Calu3 (cell line): ENCODE measurements around the gene PLPP3. TPM values are rescaled to one million over a fixed set of nuclear protein-coding genes. Genes with fewer than 3 reads are reported as not detected.

Source experiments
- BruUV-seq: library from RNA; stranded (reverse); fragments of 400-500 nt; replicated peaks from 2 replicates; lab custom pipeline; 2021; lab: Mats Ljungman, UMichigan
- CTCF ChIA-PET: fragments of 300-600 bp; sonication (Branson Sonifier 250); formaldehyde crosslinking; loops from one replicate; lab custom pipeline; 2022; ENCODE audit warnings: antibody characterized with exemption; lab: Charles Lee
- DNase-seq: peaks from one replicate; pipeline ENCODE4 v3.0.0; 2022
- H3K27ac Mint-ChIP-seq: one replicate; pipeline ENCODE4 v1.8.0; 2022; ENCODE audit warnings: mixed read lengths; ENCODE audit not compliant: unreplicated experiment
- H3K27me3 Mint-ChIP-seq: one replicate; pipeline ENCODE4 v1.8.0; 2022; ENCODE audit warnings: mixed read lengths; ENCODE audit not compliant: unreplicated experiment
- H3K36me3 Mint-ChIP-seq: one replicate; pipeline ENCODE4 v1.8.0; 2022; ENCODE audit warnings: mild to moderate bottlenecking, moderate library complexity, mixed read lengths; ENCODE audit not compliant: insufficient read depth, unreplicated experiment
- H3K4me1 Mint-ChIP-seq: one replicate; pipeline ENCODE4 v1.8.0; 2022; ENCODE audit warnings: mild to moderate bottlenecking, low read depth, mixed read lengths; ENCODE audit not compliant: unreplicated experiment
- H3K4me3 Mint-ChIP-seq: one replicate; pipeline ENCODE4 v1.8.0; 2022; ENCODE audit warnings: mild to moderate bottlenecking, low read depth, moderate library complexity, mixed read lengths; ENCODE audit not compliant: unreplicated experiment
- H3K9me3 Mint-ChIP-seq: one replicate; pipeline ENCODE4 v1.8.0; 2022; ENCODE audit warnings: low read depth, mixed read lengths; ENCODE audit not compliant: unreplicated experiment
- intact Hi-C: fragments of 100-400 bp; cut with micrococcal nuclease; formaldehyde crosslinking; loops from one replicate; pipeline ENCODE4 v1.10.0; 2022; ENCODE audit not compliant: unreplicated experiment
- total RNA-seq: library from RNA; stranded (reverse); gene quantifications from 2 replicates; pipeline ENCODE4 v1.2.3, GENCODE V29; 2022
- TF ChIP-seq, protein P1 (sequence below): fragments of 200-600 bp; IDR thresholded peaks from one replicate; pipeline ENCODE4 v1.8.0; 2022; ENCODE audit warnings: antibody characterized with exemption; ENCODE audit not compliant: unreplicated experiment

The PLPP3 gene
- total RNA-seq, 1 experiment from 2014 or later: 18.9 TPM

GRCh38 chr1:56574794-56575193, 4.6 kb downstream of the PLPP3 start:
- BruUV-seq: no TSS peak
- no peaks in the 10 kb centered on the region for H3K27me3 Mint-ChIP-seq
- CTCF ChIA-PET: interaction anchor here (0.7 kb wide), 1 partner anchor 10 kb away, joined by 3 read pairs; no protein-coding TSS in a partner anchor
- no peaks in the 10 kb centered on the region for H3K9me3 Mint-ChIP-seq
- no peak for DNase-seq
- intact Hi-C loops: loop anchor here (5.0 kb wide), 1 partner anchor 102 kb away; no protein-coding TSS in a partner anchor
- TF ChIP-seq, protein P1, sequence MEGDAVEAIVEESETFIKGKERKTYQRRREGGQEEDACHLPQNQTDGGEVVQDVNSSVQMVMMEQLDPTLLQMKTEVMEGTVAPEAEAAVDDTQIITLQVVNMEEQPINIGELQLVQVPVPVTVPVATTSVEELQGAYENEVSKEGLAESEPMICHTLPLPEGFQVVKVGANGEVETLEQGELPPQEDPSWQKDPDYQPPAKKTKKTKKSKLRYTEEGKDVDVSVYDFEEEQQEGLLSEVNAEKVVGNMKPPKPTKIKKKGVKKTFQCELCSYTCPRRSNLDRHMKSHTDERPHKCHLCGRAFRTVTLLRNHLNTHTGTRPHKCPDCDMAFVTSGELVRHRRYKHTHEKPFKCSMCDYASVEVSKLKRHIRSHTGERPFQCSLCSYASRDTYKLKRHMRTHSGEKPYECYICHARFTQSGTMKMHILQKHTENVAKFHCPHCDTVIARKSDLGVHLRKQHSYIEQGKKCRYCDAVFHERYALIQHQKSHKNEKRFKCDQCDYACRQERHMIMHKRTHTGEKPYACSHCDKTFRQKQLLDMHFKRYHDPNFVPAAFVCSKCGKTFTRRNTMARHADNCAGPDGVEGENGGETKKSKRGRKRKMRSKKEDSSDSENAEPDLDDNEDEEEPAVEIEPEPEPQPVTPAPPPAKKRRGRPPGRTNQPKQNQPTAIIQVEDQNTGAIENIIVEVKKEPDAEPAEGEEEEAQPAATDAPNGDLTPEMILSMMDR: no peak
- H3K4me1 Mint-ChIP-seq: peaks cover 62% of the 10 kb centered on the region
- H3K27ac Mint-ChIP-seq: no peak overlapping the region
- H3K4me3 Mint-ChIP-seq: no peak overlapping the region
- H3K36me3 Mint-ChIP-seq: peaks cover 41% of the 10 kb centered on the region

DNA sequence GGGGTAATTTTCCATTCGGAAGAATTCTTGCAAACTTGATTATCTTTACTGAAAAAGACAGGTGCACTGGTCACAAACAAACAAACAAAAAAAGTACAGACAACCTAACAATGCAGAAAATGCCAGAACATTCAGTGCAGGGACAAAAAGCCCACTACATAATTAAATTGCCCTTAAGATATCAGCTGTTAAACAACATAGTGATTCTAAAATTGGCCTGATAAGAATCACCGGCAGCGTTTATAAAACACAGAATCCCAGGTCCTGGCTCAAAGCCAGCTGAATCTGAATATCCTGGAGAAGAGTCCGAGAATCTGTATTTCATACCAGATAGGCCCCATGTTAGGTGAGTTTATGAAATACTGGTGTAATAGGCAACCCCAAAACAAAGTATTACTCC, 6.1 kb downstream of the PLPP3 start:
- BruUV-seq: no TSS peak
- no peak for DNase-seq
- Mint-ChIP-seq H3K27me3 (no peaks in the 10 kb centered on the region), H3K4me3 (peak overlapping the region; percentile 18), H3K36me3 (peaks cover 29% of the 10 kb centered on the region), H3K27ac (no peak overlapping the region), H3K9me3 (no peaks in the 10 kb centered on the region), H3K4me1 (peaks cover 75% of the 10 kb centered on the region)
- CTCF ChIA-PET: no interaction called here
- TF ChIP-seq, protein P1: no peak
- intact Hi-C loops: no loop called here

GRCh38 chr1:56572334-56573050, 6.9 kb downstream of the PLPP3 start:
- TF ChIP-seq, protein P1: no peak

GRCh38 chr1:56571448-56571847, 7.9 kb downstream of the PLPP3 start:
- BruUV-seq: no TSS peak
- peak overlapping the region; percentile 64 for H3K27ac Mint-ChIP-seq
- H3K4me1 Mint-ChIP-seq: peaks cover 67% of the 10 kb centered on the region
- peaks cover 14% of the 10 kb centered on the region for H3K36me3 Mint-ChIP-seq
- no peaks in the 10 kb centered on the region for H3K27me3 Mint-ChIP-seq
- H3K9me3 Mint-ChIP-seq: no peaks in the 10 kb centered on the region
- CTCF ChIA-PET: interaction anchor here (0.6 to 1.0 kb wide), 4 partner anchors 11 to 425 kb away, joined by 3 to 9 read pairs (median 5); no protein-coding TSS in a partner anchor
- intact Hi-C loops: no loop called here
- peak overlapping the region; percentile 44 for H3K4me3 Mint-ChIP-seq
- no peak for DNase-seq
- TF ChIP-seq, protein P1: no peak

More at GRCh38 chr1:56572334-56573050, 6.9 kb downstream of the PLPP3 start:
- H3K36me3 Mint-ChIP-seq: peaks cover 22% of the 10 kb centered on the region
- no TSS peak for BruUV-seq
- intact Hi-C loops: no loop called here
- H3K27ac Mint-ChIP-seq: peak overlapping the region; percentile 76
- H3K4me3 Mint-ChIP-seq: peak overlapping the region; percentile 18
- H3K27me3 Mint-ChIP-seq: no peaks in the 10 kb centered on the region
- H3K4me1 Mint-ChIP-seq: peaks cover 67% of the 10 kb centered on the region
- DNase-seq: no peak
- H3K9me3 Mint-ChIP-seq: no peaks in the 10 kb centered on the region
- CTCF ChIA-PET: interaction anchor here (0.7 kb wide), 1 partner anchor 11 kb away, joined by 4 read pairs; no protein-coding TSS in a partner anchor
